Activated CD4-positive, alpha-beta T cell treated with anti-CD3 and anti-CD28 coated beads, Interleukin-2, amount 10 ng/mL, durations not matched to agents 24 days and 14 days (primary cell): ENCODE measurements around the gene ELAVL3. TPM values are rescaled to one million over a fixed set of nuclear protein-coding genes. Genes with fewer than 3 reads are reported as not detected.

Experiments used
- DNase-seq: peaks from one replicate; pipeline ENCODE4 v3.0.0; 2022
- H3K27ac Mint-ChIP-seq: one replicate; pipeline ENCODE4 v1.8.0; 2022; ENCODE audit warnings: mild to moderate bottlenecking, mixed read lengths
- H3K27me3 Mint-ChIP-seq: one replicate; pipeline ENCODE4 v1.8.0; 2022; ENCODE audit warnings: mixed read lengths
- H3K36me3 Mint-ChIP-seq: one replicate; pipeline ENCODE4 v1.8.0; 2022; ENCODE audit warnings: low read depth, mild to moderate bottlenecking, mixed read lengths
- H3K4me1 Mint-ChIP-seq: one replicate; pipeline ENCODE4 v1.8.0; 2021; ENCODE audit warnings: mixed read lengths
- H3K4me3 Mint-ChIP-seq: one replicate; pipeline ENCODE4 v1.8.0; 2022; ENCODE audit warnings: mild to moderate bottlenecking, moderate library complexity, mixed read lengths
- H3K9me3 Mint-ChIP-seq: one replicate; pipeline ENCODE4 v1.8.0; 2021; ENCODE audit warnings: mixed read lengths
- intact Hi-C: fragments of 100-400 bp; cut with micrococcal nuclease; formaldehyde crosslinking; loops from one replicate; pipeline ENCODE4 v1.15.1; 2023
- total RNA-seq: library from RNA; stranded (reverse); gene quantifications from 2 replicates; pipeline ENCODE4 v1.2.3, GENCODE V29; 2022

The ELAVL3 gene
- total RNA-seq, 1 donor from 2014 or later, result not detected

GRCh38 chr19:11425719-11426457 is 55.0 kb downstream of the ELAVL3 start:
- H3K9me3 Mint-ChIP-seq, result no peaks in the 10 kb centered on the region
- peaks cover 34% of the 10 kb centered on the region for H3K27me3 Mint-ChIP-seq
- no peak overlapping the region for H3K27ac Mint-ChIP-seq
- peaks cover 26% of the 10 kb centered on the region for H3K4me1 Mint-ChIP-seq
- intact Hi-C loops, result no loop called here
- no peak for DNase-seq
- no peak overlapping the region for H3K4me3 Mint-ChIP-seq
- H3K36me3 Mint-ChIP-seq, result no peaks in the 10 kb centered on the region

DNA sequence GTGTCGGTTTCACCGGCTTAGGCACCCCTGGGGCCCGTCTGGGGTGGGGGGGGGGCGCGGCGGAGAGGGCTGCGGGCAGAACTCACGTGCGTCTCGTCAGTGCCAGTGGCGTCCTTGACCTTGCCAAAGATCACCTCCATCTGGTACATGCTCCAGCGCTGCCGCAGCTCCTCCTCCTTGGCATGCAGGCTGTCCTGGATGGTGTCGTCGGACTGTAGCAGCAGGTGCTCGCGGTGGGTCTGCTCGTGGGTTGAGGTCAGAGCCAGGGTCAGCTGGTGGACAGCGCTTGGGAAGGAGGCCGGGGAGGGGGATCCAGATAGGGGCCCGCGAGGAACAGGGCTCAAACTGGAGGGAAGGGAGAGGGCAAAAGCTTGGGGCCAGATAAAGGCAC is 57.1 kb downstream of the ELAVL3 start:
- intact Hi-C loops, result loop anchor here (5.0 kb wide), 1 partner anchor 59 kb away; the partner anchor contains the start of gene ELAVL3
- H3K27me3 Mint-ChIP-seq, result peaks cover 47% of the 10 kb centered on the region
- H3K4me3 Mint-ChIP-seq, result no peak overlapping the region
- H3K36me3 Mint-ChIP-seq, result no peaks in the 10 kb centered on the region
- DNase-seq, result no peak
- peaks cover 33% of the 10 kb centered on the region for H3K4me1 Mint-ChIP-seq
- no peak overlapping the region for H3K27ac Mint-ChIP-seq
- no peaks in the 10 kb centered on the region for H3K9me3 Mint-ChIP-seq

GRCh38 chr19:11423164-11423790 is 57.6 kb downstream of the ELAVL3 start:
- H3K36me3 Mint-ChIP-seq, result no peaks in the 10 kb centered on the region
- intact Hi-C loops, result loop anchor here (5.0 kb wide), 1 partner anchor 59 kb away; the partner anchor contains the start of gene ELAVL3
- peaks cover 33% of the 10 kb centered on the region for H3K4me1 Mint-ChIP-seq
- H3K27ac Mint-ChIP-seq, result no peak overlapping the region
- H3K9me3 Mint-ChIP-seq, result no peaks in the 10 kb centered on the region
- H3K4me3 Mint-ChIP-seq, result peak overlapping the region; percentile 82
- DNase-seq, result no peak
- peaks cover 52% of the 10 kb centered on the region for H3K27me3 Mint-ChIP-seq

- H3K27me3 Mint-ChIP-seq, result peaks cover 61% of the 10 kb centered on the region
- peak; percentile 92 for DNase-seq
- H3K36me3 Mint-ChIP-seq, result no peaks in the 10 kb centered on the region
- peaks cover 33% of the 10 kb centered on the region for H3K4me1 Mint-ChIP-seq
- peak overlapping the region; percentile 60 for H3K27ac Mint-ChIP-seq
- no peaks in the 10 kb centered on the region for H3K9me3 Mint-ChIP-seq
- intact Hi-C loops, result loop anchor here (5.0 kb wide), 1 partner anchor 60 kb away; the partner anchor contains the start of gene ELAVL3
- peak overlapping the region; percentile 82 for H3K4me3 Mint-ChIP-seq
Measured at GRCh38 chr19:11422163-11423065, 58.4 kb downstream of the ELAVL3 start.

GRCh38 chr19:11421371-11422098 is 59.3 kb downstream of the ELAVL3 start:
- Mint-ChIP-seq H3K9me3 (no peaks in the 10 kb centered on the region), H3K27ac (no peak overlapping the region), H3K4me1 (peaks cover 33% of the 10 kb centered on the region), H3K4me3 (peak overlapping the region; percentile 82), H3K27me3 (peaks cover 68% of the 10 kb centered on the region), H3K36me3 (no peaks in the 10 kb centered on the region)
- DNase-seq, result peak; percentile 80
- intact Hi-C loops, result loop anchor here (2.0 to 5.0 kb wide), 2 partner anchors 39 to 61 kb away; partner anchors contain the start of gene ELAVL3

GRCh38 chr19:11420429-11421370 is 60.1 kb downstream of the ELAVL3 start:
- H3K27ac Mint-ChIP-seq, result no peak overlapping the region
- peaks cover 73% of the 10 kb centered on the region for H3K27me3 Mint-ChIP-seq
- no peaks in the 10 kb centered on the region for H3K36me3 Mint-ChIP-seq

DNA sequence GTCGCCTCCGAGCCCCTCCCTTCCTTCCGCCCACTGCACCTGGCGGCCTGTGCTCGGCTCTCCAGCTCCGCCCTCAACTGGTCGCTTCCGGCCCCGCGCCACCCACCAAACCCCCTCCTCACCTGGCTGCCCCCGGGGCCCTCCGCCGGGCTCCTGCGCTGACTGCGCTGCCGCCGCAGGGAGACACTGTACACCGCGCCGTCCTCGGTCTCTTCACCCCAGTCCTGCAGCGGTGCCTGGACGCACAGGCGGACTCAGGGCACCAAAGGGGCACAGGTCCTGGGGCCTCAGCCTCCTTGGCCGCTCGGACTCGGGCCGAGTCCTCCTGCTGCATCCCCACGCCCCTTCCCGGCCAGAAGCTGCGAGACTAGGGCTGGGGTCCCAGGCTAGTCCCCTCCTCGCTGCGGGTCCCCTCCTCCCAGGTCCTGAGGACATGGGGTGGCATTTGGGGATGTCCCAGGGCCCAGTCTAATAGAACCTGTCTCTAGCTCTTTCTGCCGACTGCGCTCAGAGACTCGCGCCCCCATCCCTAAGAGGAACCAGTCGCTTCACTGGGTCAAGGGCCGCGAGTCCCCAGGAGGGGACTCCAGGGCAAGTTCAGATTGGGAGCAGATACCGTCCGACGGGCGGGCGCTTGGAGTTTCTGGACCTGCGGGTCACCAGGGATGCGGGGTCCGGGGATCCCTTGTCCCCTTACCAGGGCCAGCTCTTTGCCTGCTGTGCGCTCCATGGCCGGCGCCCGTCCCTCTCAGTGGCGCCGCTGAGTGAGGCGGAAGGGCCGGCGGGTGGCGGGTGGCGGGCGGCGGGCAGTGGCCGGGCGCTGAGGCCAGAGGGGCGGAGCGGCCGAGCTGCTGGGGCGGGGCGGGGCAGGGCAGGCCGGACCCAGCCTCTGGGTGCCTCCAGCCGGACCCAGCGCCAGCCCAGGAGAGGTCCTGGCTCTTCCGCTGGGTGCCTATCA is 62.0 kb downstream of the ELAVL3 start, which contains the start of gene RGL3:
TSS of gene RGL3 (minus strand) at position 766 of the 958 bp plus-strand sequence. CDS start at position 730, 36 bp downstream.
- Mint-ChIP-seq H3K4me3 (no peak within 1 kb of the TSS), H3K27ac (no peak within 1 kb of the TSS), H3K4me1 (peaks cover 31% of the 10 kb centered on the region), H3K9me3 (no peaks in the 10 kb centered on the region), H3K36me3 (no peaks in the 10 kb centered on the region), H3K27me3 (peaks cover 69% of the 10 kb centered on the region)
- peak; percentile 55 for DNase-seq
- intact Hi-C loops, result no loop called here

More at GRCh38 chr19:11420429-11421370, 60.1 kb downstream of the ELAVL3 start:
- H3K4me3 Mint-ChIP-seq, result peak overlapping the region; percentile 82
- no peaks in the 10 kb centered on the region for H3K9me3 Mint-ChIP-seq
- intact Hi-C loops, result loop anchor here (2.0 to 5.0 kb wide), 2 partner anchors 38 to 62 kb away; partner anchors contain the start of gene ELAVL3
- peaks cover 33% of the 10 kb centered on the region for H3K4me1 Mint-ChIP-seq
- DNase-seq, result no peak

GRCh38 chr19:11418094-11418548 is 62.7 kb downstream of the ELAVL3 start:
- Mint-ChIP-seq H3K36me3 (no peaks in the 10 kb centered on the region), H3K4me1 (peaks cover 25% of the 10 kb centered on the region), H3K27ac (no peak overlapping the region), H3K27me3 (peaks cover 62% of the 10 kb centered on the region), H3K4me3 (no peak overlapping the region), H3K9me3 (no peaks in the 10 kb centered on the region)
- no peak for DNase-seq
- intact Hi-C loops, result no loop called here

DNA sequence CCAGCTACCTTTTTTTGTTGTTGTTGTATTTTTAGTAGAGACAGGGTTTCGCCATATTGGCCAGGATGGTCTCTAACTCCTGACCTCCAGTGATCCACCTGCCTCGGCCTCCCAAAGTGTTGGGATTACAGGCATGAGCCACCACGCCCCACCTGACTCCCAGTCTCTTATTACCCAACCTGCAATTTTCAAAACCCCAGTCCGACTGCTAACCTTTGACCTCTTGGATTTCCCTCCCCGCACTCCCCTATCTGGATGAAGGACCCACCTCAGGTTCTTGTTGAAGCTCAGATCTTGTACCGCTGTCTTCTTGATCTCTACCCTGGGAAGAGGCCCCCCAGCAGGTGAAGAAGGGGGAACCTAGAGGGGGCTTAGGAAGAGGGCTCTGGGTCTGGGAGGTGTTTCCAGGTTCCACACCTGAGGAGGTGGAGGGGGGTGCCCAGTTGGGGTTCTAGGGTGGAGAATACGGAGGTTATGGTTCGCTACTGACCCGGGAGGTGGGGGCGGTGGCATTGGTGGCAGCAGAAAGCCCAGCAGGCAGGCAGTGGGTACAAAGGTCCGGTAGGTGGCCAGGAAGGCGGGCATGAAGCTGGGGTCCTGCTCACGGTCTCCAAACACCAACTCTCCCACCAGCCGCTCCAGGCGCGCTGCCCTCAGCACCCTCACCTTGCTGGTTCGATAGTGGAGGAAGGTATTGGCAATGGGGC is 64.3 kb downstream of the ELAVL3 start:
- no peak for DNase-seq
- Mint-ChIP-seq H3K27me3 (peaks cover 48% of the 10 kb centered on the region), H3K27ac (no peak overlapping the region), H3K4me1 (peaks cover 13% of the 10 kb centered on the region), H3K4me3 (no peak overlapping the region), H3K36me3 (no peaks in the 10 kb centered on the region), H3K9me3 (no peaks in the 10 kb centered on the region)
- intact Hi-C loops, result no loop called here

DNA sequence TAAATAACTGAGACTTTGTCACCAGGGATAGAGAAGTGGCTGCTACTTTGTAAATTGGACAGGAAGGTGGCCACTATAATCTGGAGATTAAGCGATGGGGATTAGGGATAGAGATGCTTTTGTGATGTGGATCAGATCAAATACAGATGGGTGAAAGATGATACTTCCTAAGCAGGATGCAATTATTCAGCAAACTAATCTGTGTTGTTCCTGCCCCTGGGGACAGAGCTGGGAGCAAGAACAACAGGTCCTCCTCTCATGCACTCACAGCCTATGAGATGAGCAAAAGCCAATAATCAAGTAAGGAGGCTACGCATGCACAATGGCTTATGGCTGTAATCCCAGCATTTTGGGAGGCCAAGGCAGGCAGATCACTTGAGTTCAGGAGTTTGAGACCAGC is 66.3 kb downstream of the ELAVL3 start:
- DNase-seq, result peak; percentile 52
- H3K36me3 Mint-ChIP-seq, result no peaks in the 10 kb centered on the region
- H3K9me3 Mint-ChIP-seq, result no peaks in the 10 kb centered on the region
- H3K27me3 Mint-ChIP-seq, result peaks cover 37% of the 10 kb centered on the region
- no peak overlapping the region for H3K4me3 Mint-ChIP-seq
- intact Hi-C loops, result no loop called here
- H3K4me1 Mint-ChIP-seq, result peaks cover 2% of the 10 kb centered on the region
- H3K27ac Mint-ChIP-seq, result no peak overlapping the region

GRCh38 chr19:11410682-11411081 is 70.2 kb downstream of the ELAVL3 start:
- H3K9me3 Mint-ChIP-seq, result no peaks in the 10 kb centered on the region
- H3K4me1 Mint-ChIP-seq, result no peaks in the 10 kb centered on the region
- intact Hi-C loops, result no loop called here
- H3K36me3 Mint-ChIP-seq, result no peaks in the 10 kb centered on the region
- no peak overlapping the region for H3K4me3 Mint-ChIP-seq
- peaks cover 13% of the 10 kb centered on the region for H3K27me3 Mint-ChIP-seq
- no peak for DNase-seq
- H3K27ac Mint-ChIP-seq, result no peak overlapping the region
